NCI-H748 (cell line): ENCODE data around the gene GLB1L2.
"Not testable (repeated sequence)": the region's sequence is repeated elsewhere in the genome, so short reads cannot be mapped to it uniquely, and the experiment has no call there.

Experiments
- DNase-seq: peaks from one replicate; lab custom pipeline; 2025; ENCODE audit not compliant: unreplicated experiment; lab: John Stamatoyannopoulos, UW

Gene GLB1L2

DNA sequence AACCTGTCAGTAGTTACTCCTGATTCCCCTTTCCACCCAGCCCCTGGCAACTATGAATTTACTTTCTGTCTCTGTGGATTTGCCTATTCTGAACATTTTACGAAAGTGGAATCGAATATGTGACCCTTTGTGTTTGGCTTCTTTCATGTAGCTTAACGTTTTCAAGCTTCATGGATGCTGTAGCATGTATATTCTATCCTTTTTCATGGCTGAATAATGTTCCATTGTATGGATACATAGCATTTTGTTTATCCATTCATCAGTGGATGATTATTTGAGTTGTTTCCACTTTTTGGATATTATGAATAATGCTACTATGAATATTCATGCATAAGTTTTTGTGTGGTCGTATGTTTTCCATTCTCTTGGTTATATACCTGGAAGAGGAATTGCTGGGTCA lies 9.2 kb upstream of the GLB1L2 start:
- no peak for DNase-seq

DNA sequence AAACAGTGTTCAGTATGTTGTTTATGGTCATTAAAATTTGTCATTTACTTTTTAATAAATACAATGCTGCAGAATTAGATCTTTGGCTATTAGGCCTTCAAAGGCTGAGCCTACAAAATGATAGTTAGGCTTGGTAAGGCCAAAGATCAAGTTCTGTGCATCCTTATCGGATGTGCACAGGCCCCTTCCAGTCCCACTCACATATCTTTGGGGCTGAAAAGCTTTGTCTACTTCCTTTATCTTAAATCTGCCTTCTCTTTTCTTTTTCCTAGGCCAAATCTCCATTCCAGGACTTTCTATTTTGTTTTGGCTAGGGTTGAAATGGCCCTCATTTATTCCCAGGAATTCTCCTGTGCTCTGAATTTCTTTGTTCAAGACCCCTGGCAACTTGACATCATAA lies 3.4 kb upstream of the GLB1L2 start:
- no peak for DNase-seq

DNA sequence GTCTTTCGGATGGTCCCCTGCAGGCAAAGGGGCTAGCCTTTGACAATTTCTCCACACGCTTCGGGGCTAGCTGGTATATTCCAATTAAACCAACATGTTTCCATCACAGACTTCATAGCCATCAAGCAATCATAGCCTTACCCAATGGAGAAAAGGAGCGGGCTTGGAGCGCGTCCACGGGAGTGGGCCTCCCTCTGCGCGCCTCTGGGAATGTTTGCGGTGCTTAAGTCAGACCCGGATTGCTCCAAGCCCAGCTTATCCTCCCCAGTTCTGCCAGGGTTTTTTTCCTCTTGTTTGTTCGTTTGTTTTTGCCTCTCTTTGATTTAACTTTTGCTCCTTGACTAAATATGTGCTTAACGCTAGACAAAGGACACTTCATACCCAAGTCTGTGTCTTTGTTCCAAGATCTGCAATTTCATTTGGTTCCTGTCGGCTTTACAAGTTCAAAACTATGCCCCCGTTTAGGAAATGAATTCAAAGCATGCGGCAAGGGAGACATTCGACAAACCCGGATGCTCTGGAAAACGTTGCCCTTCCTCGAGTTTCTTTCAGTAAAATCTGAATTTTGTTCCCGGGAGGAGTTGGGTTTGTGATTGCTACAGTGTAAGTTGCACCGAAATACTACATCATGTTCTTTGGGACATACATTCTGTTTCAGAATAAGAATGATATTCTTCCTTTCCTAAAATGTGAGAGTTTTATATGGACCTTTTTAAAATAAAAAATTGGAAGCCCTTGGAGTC lies 1.0 kb upstream of the GLB1L2 start:
- DNase-seq = peak; percentile 7

DNA sequence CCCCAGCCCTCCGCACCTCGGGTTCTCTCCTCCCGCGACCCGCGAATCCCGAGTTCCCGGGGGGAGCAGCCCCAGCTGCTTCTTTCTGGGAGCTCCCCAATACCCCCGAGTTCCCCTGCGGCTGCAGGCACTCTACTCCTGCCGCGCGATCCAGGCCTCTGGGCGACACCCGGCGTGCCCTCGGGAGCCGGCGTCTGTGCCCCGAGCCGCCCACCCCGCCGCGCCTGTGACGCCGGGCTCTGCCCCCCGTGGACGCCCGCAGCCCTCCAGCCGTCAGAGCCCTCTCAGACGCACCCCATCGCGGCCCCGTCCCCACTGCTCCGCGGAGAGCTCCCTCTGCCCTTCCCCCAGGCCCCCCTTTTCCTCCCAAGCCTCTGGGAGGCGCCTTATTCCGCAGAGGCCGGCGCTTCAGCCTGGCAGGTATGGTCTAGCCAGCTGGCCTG lies 422 bp downstream of the GLB1L2 start:
- DNase-seq = peak; percentile 50

DNA sequence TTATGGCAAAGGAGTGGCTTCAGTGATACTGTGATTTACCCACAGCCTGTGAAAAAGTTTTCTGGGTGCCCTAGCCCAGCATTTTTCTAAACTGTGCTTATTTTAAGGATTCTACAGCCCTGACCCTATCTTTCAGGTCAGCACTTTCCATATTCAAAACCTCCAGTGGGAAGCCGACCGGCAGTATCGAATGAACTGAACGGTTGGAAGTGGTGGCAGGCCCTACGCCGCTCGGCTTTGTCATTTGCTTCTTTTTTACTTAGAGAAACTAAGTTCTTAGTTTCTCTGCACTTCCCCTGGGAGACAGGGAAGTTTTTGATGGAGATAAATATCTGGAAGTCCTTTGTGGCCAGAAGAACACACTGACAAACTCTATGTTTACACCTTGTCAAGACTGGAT lies 994 bp downstream of the GLB1L2 start:
- no peak for DNase-seq

DNA sequence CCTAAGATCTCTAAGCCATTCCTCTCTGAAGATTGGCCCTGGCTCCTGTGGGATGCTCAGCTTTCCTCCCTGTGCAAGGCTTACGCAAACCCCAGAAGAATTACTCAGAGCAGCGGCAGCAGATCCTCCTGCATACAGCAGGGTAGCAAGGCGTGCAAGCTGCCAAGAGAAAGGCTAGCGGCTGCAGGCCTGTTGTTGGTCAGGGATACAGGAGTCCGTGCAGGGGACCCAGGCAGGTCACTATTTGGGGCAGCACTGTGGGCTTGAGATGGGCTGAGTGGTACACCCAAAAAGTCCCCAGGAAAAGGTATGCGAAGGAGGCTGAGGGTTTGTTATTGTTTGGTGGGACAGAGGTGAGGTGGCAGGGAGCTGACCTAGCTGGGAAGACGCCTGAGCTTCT lies 1.5 kb downstream of the GLB1L2 start:
- DNase-seq = no peak

DNA sequence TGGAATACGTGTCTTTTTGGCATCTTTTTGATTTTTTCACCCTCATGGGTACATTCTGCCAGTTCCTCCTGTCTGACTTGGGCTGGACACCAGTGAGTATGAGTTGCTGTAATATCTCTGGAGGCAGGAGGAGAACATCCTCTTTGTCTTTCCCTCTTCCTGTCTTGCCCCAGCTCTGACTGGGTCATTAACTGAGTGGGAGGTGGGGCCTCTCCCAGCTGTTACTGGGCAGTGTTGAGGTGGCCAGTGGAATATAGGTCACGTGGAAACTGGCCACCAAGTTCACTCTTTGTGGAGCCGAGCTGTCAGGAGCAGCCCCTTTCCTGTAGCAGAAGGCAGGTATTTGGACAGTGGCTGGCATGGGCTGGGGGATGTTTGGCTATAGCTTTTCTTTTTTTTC lies 2.2 kb downstream of the GLB1L2 start:
- DNase-seq = no peak

DNA sequence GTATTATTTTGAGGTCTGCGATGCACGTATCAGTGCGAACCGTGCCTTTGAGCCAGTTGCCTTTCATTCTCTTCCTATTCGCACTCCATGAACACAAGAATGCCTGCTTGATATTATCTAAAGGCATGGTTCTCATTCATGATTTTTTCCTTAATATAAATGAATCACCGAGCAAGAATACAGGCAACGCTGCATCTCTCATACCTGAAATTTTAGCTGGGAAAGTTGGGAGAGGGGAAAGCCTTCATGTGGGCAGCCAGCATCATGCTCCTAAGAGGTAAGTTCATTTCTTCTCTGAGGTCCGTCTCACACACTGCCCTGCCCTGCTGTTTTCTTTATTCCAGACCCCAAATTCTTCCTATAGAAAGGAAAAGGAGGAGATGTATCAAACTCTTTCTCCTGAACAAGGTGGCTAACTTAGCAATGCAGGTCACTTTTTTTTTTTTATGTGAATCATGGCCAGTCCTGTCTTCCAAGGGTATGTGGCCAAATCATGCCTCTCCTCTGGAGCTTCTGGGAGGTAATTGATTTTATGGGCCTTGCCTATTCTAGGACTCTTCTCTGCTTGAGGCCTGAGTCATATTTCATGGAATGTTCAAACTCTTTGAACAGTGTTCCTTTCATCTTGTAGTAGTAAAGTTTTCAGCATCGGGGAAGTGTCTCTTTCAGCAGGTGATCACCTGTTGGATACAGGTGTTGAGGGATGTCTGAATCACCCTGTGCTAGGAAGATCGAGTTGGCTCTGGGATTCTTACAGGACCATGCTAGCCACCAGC lies 3.2 kb downstream of the GLB1L2 start:
- DNase-seq = no peak

DNA sequence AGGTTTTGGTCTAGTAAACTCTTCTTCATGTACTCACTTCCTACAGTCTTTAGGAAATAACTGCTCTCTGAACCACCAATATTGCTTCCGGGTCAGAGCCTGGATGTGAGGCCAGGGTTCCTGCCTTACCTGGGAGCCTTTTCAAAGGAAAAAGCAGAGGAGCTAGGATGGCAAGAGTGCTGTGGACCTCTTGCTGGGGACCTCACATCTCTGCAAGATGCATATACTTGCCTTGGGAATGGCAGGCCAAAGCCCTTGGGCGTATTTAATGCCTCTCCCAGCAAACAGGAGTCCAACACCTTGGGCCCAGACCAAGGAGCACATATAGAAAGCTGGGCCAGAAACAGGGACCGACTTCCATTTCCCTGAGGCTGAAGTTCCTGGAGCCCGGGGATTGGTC lies 5.3 kb downstream of the GLB1L2 start:
- no peak for DNase-seq

DNA sequence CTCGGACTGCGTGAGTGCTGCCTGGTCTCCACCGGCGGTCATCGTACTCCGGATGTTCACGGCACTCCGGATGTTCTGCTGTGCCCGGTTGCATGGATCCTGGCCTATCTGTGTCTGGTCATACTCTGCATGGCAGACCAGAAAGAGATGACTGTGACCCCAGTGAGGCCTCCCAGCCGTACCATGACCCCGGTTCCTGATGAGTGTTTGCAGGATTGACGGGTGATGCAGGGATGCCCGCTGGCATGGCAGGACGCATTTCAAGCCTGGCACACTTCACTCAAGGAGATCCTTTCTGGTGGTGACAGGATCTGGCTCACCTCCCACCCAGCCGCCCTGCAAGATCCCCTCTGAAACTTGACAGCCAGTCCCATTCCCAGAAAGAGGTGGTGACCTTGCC lies 6.3 kb downstream of the GLB1L2 start:
- DNase-seq = no peak

DNA sequence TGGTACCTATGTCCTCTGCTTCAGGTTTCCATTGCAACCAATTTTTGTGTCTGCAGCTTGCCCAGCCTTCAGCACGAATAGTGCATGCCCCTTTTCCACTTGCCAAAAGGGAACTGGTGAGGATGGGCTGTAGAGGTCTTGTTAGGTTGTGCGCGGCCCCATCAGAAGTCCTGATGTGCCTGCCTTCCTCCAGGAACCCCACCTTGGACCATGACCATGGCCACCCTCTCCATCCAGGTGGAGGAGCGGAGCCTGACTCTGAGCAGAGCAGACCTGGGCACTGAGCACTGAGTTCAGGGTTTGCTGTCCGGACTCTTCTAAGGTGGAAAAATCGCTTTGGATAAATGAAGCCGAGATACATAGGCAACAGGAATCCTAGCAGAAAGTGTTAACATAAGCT lies 6.9 kb downstream of the GLB1L2 start:
- DNase-seq = no peak

DNA sequence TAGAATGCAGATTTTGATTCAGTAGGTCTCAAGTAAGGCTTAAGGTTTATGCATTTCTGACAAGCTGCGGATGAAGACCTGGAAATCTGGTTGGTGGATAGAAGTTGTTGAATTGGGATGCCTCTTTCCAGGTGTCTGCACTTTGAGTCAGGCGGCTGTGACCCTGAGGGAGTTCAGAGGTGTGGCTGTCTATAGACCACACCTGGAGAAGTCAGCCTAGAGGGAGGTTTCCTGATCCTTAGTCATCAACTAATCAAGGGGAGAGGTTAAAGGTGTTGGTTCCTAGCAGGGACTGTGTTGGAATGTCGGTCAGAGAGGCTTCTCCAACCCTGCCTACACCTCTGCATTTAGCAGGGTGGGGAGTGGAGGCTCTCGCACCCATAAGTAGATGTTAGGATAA lies 8.0 kb downstream of the GLB1L2 start:
- DNase-seq = no peak

DNA sequence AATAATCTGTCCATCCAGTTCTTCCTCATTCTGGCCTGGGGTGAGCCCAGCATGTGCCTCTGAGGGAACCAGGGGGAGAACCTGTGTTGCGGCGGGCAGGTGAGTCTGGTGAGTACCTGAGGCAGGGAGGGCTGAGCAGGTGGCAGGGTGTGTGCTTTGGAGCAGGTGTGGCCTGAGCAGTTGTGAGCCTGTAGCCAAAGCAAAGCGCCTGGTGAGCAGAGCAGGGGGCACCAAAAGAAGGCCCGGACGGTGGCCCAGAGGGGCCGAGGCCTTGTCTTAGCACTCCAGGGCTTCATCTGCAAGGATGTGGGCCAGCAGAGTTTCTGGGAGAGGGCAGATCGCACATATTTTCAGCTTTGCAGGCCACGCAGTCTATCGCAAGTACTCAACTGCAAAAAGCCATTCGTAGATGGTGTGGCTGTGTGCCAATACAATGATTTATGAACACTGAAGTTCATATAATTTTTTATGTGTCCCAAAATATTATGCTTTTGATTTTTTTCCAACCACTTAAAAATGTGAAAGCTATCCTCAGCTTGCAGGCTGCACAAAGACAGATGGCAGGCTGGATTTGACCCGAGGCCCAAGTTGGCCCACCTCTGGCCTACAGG lies 8.7 kb downstream of the GLB1L2 start:
- no peak for DNase-seq

DNA sequence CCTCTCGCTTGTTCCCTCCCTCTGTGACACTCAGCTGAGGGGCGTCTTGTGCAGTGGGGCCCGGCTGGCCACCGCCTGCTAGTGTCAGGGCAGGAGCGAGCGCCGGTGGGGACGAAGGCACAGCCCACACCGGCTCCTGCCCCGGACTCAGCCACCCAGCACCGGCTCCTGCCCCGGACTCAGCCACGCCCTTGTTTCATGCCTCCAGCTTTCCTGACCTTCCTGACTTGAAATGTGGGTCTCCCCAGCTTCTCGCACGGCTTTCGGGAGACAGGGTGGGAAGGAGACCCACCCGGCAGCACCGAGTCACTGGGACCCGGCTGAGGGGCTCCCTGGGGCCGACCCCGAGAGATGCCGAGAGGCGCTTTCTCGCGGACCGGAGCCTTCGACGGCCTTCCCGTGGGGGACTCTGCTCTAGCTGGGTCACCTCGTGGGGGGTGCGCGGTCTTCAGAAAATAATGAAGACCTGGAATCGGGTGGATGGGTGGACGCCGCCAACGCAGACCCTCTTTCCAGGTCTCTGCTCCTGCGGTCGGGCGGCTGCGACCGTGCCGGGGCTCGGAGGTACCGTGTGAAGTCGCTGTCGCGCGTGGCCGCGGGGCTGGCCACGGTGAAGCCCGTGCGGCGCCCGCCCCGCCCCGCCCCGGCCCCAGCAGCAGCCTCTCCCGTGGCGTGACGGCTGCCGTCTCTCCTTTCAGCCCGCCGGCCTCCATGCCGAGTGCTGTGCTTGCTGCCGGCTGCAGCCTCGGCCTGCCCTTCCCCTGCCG lies 10.2 kb downstream of the GLB1L2 start:
- no peak for DNase-seq

DNA sequence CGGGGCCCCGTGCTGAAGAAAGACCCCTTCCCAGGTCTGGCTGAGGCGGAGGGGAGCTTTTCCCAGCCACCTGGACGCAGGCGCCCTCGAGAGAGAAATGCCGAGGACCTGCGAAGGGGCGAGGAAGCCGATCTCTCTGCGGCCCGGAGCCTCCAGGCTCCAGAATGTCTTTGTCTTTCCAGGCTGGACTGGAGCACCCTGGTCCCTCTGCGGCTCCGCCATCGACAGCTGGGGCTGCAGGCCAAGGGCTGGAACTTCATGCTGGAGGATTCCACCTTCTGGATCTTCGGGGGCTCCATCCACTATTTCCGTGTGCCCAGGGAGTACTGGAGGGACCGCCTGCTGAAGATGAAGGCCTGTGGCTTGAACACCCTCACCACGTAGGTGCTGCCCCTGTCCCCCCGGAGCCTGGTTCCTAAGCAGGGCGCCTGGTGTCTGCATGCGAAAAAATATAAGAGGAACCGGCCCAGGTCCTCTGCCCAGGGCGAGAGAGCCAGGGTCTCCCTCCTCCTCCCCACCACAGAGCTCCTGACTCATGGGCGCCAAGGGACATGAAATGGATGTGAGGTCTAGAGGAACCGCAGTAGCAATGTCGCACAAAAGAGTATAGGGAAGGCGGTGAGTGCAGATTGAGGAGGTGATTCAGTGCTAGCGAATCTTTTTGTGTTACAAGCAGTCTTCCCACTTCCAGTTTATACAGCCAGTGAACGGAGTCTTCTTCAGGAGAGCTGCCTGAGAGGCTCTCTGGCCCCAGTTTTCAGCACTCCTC lies 11.0 kb downstream of the GLB1L2 start:
- no peak for DNase-seq

DNA sequence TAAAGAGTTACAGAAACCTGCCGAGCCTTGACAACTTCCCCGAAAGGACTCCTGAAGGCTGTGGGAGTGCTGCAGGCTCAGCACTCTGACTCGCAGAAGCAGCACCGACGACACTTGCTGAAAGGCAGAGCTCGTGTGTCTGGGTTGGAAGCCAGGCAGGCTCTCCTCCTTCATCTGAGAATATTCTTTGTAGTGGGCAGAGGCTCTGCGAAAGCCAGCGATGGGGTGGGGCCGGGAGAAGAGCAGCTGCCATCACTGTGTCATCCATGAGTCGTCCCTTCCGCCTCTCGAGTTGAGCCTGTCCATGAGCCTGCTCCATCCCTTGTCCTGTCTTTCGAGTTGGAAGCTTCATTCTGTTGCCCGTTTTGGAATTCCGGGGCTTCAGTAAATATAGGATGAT lies 11.9 kb downstream of the GLB1L2 start:
- DNase-seq = no peak

DNA sequence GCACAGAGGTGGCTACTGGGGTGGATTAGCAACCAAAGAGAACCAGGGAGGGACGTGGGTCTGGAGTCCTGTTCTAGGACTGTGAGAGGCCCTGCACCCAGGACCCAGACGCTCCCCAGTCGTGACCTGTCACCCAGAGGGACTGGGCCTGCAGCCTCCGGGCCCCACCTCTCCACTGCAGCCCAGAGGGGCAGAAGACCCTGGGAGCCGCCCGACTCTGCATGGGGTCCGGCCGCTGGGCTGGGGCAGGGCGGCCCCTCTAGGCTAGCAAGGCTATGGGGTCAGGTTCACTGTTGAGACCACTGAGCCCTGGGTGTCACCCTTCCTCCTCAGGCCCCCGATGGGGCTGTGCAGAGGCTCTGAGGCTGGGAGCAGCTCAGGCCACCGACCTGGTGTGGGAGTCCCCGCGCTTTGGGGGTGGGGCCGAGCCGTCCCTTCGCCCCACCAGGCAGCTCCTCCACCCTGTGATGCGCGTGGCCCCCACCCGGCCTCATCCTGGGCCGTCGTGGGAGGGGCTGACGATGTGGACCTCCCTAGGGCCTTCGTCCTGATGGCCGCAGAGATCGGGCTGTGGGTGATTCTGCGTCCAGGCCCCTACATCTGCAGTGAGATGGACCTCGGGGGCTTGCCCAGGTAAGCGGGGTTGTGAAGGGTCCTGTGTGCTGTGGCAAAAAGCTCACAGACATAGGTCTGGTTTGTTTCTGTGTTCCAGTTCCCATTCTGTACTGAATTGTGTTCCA lies 12.9 kb downstream of the GLB1L2 start:
- not testable (repeated sequence) for DNase-seq

DNA sequence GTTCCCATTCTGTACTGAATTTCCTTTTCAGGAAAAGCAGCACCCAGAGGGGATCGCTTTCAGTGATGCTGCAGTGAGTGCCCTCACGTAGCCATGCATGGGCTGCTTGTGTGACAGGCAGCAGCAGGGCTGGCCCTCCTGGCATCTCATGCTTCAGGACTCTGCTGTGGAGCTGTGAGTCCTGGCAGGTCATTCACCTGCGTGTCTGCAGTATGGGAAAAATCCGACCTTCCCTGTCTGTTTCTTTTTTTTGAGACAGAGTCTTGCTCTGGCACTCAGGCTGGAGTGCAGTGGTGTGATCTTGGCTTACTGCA lies 13.4 kb downstream of the GLB1L2 start:
- DNase-seq = no peak

DNA sequence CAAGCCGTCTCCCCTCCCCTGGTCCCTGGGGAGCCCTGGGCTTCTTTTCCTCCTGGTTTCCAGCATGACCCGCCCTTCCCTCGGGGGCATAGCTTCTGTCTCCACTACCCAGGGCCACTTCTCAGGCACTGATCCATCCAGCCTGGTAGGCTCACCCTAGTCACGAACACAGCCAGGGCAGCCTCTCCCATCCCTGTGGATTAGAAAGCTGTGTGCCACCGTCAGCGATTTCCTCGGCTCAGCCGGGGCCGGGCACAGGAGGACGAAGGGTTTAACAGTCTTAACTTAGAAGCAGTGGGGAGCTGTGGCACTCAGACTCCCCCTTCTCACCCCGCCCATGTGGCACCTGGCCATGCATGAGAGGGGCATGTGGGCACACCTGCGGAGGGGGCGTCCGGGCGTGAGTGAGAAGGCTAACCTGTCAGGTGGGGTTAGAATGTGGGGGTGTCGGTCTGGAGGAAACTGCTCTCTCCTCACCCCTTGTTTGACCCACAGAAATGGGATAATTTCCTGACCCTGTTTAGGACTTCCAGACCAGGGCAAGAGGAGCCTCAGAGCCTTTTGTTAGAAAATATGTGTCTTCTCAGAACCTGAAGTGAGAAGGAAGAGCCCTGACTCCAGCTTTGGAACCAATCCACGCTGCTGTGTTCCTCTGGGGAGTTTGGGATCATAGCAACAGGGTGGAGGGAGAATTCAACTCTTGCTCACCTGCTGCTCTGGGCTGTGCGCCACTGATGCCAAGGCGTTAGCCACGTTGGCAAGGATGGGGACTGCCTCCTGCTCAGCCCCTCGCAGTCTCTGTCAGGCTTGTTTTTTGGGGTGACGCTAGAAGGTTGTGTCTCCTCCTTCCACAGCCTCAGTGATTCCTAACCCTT lies 14.6 kb downstream of the GLB1L2 start:
- DNase-seq = no peak
